Measurements from ENCODE around the gene TULP4.
"Not testable (repeated sequence)": the region's sequence is repeated elsewhere in the genome, so short reads cannot be mapped to it uniquely, and the experiment has no call there.

TULP4 gene

DNA sequence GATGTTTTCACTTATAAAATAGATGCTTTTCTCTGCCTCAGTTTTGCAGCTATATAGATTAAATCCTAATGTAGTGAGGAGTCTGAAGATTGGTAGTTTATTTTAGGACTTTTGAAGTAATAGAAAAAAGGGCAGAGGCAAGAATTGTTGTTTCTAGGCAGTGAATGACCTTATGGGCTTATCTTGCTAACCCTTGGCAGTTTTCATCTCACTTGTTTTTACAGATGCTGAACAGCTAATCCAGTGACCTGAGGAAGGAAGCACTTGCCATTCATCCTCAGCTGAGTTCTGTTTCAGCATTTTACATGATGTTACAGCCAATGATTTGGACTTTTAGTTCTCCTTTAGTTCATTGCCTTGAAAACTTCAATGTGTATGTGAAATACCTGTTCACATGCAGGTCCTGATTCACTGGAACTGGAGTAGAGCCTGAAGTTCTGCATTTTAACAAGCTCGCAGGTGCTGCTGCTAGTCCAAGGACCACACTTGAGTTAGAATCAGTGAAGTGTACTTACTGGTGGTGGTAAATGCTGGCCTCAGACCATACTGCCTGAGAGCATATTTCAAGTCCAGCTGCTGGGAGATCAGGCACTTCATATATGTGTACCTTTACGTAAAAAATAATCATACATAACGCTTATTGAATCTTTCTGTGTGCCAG lies 86.9 kb downstream of the TULP4 start:
- no peak for DNase-seq

DNA sequence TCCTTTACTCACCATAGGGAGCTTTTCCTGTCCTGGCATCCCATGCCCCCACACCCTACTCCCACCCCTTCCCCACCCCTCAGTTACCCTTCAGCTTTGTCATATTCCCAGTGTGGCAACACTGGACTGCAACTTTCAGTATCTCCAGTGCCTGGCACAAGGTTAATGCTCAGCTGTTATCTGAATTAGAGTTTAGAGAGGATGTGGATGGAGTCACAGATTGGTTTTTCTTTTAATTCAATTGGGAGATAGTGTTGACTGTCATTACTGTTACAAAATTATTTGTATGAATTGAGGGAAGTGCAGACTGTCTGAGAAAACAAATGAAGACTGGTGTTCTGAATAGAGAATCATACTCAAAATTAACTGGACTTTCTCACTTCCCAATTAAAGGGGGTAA lies 89.9 kb downstream of the TULP4 start:
- no peak for DNase-seq

DNA sequence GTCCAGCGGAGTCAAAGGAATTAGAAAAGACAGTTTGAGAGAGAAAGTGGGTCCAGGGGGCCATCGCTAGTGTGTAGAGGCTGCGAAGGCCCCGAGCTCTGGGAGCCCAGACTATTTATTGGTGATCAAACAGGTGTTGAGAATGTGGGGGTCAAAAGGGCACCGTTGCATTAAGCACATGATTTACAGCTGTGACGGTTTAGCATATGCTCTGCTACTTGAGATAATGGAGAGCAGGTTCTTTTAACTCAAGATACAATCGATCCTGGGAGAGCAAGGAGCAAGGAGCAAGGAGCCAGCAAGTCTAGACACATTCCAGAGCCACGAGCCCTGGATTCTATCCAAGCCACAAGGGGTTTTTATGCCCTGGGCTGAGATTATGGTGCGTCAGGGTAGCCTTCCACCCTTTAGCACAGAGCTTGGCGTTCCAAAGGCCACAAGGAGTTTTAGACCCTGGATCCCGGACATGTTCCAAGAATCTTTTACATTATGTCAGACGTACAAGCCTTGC lies 93.1 kb downstream of the TULP4 start:
- DNase-seq = not testable (repeated sequence)

DNA sequence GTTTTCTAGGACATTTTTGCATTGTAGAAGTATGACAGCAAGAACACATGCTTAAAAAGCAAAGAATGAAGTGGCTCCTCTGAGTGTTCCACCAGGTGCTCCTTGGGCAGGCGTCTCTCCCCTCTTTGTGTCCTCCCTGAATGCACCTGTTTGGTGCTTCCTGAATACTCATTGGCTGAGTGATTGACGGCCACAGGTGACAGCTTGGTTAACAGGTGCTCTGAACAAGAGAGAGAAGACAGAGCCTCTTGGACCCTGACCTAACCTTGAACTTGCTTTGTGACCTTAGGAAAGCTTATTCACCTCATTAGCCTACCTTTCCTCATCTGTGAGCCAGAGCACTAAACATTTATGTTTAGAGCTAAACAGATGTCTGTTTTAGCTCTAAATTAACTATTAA lies 93.7 kb downstream of the TULP4 start:
- DNase-seq = no peak

DNA sequence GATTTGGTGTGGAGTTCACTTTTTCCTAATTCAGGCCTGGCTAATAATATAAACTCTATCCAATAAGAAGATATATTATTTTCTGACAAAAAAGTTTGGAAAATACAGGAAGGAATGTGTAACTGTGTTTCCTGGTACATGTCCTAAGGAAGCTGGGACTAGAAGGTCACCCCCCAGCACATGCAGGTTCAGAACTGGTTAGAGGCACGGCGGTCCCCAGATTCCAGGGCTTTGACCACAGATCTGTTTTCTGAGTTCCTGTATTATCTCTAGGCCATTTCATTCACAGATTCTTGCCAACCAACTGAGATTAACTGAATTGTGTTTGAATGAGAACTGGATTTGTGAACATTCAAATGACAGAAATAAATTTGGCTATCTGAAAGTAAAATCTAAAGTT lies 94.5 kb downstream of the TULP4 start:
- no peak for DNase-seq

DNA sequence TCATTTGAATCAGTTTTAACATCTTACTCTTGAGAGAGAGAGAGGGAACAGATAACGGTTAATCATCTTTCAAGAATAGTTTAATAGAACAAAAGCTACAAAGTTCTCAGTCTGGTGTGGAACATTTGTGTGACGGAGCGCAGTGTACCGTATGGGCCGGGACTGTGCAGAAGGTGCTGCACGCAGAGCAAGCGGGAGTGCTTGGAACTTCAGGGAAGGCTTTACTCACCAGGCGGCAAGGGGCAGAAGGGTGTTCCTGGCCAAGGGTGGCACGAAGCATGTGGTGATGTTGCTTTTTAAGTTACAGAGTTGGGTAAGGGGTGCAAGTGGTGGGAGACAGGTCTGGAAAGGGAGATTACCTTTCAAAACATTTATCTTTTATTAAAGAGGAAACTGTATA lies 95.7 kb downstream of the TULP4 start:
- DNase-seq = no peak

DNA sequence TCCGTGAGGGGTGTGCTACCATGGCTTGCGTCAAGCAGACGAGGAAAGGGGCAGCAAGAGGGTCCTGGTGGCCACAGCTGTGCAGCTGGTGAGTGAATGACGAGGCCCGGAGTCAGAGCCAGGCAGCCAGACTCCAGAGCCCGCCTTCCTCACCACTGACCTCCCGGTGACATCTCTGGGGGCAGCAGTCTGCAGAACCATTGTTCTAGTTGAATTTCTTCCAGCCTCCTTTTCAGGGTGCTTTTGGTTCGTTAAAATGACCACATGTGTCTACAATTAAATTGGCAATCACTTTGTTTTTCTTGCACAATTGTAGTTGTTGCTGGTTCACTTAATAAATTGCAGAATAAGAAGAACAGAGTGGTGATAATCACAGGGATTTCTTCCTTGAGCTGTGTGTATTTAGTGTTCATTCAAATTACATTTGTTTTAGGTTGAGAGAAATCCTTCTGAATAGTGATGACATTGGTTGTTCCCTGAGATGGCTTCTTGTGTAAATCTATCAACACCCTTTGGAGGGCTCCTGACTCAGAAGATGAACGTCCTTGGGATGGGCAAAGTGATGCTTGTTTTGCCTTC lies 96.4 kb downstream of the TULP4 start:
- no peak for DNase-seq

DNA sequence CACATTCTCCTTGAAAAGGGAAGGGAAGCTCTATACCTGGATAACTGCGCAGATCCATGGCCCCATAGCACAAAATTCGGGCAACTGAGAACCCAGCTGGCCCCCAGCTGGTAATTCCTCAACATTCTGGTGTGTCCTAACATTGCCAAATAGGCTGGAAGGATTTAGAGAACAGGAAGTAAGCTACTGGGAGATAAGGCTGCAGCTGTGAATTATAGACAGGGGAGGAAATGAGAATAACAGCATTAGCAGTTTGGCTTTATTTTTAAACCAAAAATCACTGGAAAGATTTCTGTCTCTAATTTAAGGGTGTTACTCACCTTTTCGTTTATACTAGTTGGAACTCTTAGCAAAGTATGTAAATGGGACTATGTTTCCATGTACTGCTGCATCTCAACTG lies 97.2 kb downstream of the TULP4 start:
- no peak for DNase-seq

DNA sequence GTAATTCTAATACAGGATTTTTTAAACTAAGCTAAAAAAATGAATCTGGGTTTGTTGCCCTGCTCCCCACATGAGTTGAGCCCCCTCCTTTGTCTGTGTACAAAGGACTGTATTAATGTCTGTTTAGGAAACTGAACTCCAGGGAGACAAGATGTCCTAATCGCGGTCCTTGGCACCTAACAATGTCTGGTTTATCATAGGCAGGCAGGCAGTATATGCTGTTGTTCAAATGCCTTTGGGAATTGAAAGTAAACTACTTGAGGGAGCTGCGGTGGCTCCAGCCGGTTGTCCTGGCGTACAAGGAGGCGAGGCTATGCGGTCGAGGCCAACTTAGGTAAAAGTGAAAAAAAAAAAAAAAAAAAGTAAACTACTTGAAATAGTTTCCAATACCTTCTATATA lies 98.5 kb downstream of the TULP4 start:
- no peak for DNase-seq

DNA sequence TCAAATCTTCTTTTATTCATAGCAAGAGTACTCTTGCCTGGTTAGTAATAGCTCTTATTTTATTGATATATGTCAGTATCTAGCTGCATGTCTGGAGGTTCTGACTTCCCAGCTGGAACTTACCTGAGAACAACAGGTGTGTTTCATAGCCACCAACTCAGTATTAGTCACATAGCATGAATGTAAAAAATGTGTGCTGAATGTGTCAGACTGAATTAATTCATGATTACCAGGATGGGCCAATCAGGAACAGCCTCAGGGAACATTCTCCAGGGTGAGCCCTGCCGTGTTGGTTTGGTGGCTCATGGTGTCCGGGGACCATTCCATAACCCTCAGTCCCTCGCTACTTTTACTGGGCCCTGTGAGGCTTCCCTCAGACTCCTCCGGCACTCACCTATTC lies 99.7 kb downstream of the TULP4 start:
- no peak for DNase-seq

DNA sequence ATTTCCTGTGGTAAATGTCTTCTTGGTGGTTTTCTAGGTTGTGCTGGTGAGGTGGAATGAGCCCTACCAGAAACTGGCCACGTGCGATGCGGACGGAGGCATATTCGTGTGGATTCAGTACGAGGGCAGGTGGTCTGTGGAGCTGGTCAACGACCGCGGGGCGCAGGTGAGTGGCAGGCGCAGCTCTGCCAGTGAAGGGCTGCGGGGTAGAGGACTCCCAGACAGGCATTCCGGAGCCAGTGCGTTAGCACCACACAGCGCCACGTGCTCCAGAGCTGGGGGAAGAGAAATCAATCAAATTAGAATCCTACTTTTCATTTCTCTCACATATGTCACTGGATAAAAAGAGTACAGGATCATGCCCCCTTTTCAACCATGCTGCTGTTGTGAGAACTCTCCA lies 100.8 kb downstream of the TULP4 start:
- DNase-seq = no peak

DNA sequence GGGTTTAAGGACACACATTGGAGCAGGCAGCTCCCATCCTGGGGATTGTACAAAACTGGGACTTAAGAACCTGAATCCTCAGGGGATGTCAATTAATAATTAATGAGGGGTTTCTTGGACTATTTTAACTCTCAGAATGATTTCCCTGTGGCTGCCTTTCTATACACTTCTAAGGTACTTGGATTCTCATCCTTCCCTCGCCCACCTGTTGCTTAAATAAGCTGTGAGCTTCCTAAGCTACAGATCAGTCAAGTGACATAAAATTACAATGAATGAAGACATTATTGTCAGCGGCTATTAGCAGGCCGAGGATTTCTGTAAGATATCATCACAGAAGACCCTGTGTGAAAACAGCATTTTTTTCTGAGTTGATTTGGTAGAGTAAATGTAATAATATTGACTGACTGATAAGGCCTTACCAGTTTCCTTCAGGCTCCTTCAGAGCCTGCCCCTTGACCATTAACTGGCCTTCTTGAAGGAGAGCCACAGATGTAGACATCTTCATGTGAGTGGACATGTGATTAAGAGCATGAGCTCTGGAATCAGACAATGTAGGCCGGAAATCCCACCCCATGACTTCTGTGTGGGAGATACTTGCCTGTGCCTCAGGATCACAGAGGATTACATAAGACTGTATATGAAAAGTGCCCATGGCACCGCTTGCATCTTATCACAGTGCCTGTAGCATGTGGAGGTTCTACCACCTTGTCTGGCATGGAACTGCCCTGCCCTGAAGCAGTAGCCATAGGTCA lies 101.7 kb downstream of the TULP4 start:
- no peak for DNase-seq

DNA sequence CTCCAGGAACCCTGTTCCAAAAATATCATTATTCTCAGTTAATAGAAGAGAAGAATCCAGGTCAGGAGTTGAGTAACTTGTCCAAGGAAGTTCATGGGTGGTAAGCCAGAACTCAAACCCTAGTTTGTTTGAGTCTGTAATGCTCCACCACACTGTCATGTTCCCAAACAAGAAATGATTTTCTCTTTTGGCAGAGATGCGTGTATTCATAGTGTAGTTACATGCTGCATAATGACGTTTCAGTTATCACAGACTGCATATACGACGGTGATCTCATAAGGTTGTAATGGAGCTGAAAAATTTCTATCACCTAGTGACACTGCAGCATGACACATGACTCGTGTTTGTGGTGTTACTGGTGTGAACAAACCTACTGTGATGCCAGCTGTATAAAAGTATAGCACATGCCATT lies 102.6 kb downstream of the TULP4 start:
- no peak for DNase-seq

DNA sequence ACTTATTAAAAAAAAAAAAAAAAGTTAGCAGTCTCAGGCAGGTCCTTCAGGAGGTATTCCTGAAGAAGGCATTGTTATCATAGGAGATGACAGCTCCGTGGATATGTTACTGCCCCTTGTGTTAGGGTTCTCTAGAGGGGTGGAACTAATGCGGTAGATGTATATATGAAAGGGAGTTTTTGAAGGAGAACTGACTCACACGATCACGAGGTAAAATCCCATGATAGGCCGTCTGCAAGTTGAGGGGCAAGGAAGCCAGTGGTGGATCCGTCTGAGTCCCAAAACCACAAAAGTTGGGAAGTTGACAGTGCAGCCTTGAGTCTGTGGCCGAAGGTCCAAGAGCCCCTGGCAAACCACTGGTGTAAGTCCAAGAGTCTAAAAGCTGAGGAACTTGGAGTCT lies 103.4 kb downstream of the TULP4 start:
- no peak for DNase-seq

DNA sequence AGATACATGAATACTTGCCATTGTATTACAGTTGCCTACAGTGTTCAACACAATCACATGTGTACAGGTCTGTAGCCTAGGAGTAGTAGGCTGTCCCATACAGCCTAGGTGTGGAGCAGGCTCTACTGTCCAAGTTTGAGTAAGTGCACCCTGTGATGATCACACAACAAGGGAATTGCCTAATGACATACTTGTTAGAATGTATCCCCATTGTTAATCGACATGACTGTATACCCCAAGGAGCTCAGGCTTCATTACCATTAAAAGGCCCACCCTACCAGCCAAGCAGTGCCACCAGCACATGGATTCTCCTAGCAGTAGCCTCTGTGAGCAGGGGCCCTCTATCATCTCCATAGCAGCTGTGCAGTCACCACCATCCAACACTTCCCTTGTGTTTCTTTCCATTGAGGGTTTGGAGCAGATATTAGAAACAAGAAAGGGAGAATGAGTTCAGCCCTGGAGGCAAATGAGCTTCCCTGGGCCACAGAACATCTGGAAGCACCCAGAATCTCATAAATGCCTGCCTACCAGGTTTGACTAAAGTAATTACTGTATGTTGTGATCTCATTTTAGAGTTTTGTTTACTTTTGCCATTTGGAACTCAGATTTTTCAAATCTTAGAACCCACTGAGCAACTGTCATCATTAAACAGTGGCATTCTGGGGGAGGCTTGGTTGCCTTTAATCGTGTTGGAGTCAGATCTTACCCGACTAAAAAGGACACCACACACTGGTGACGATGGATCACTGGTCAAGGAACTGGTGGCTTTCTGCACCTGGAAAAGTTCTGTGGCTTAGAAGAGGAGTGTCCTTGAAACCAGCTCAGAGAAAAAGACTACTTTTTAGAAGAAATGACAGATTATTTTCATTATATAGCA lies 104.9 kb downstream of the TULP4 start:
- no peak for DNase-seq

DNA sequence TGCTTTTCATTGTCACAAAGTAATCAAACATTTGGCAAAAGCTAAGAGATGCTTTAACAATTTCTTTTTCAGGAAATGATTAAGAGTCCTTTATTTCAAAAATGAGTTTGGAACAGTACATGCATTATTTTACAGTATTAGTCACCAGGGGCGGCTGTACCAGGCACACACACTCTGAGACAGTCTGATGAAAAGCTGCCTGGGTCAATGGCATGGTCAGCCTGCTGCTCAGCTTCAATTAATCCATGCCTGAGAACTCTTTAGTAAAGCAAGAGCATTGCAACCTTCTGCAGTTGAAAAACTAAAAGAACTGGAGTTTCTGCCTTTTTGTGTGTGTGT lies 105.5 kb downstream of the TULP4 start:
- no peak for DNase-seq

DNA sequence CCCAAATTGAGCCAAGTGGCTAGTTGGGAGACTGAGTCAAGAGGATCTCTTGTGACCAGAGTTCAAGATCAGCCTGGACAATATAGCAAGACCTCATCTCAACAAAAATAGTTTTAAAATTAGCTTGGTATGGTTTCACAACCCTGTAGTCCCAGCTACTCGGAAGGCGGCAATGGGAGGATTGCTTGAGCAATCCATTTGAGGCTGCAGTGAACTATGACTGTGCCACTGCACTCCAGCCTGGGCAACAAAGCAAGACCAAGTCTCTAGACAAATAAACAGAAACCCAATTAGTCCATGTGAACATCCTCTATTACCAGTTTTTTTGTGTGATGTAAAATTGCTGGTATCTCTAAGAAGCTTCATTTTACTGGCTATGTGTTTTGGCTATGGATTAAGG lies 106.2 kb downstream of the TULP4 start:
- no peak for DNase-seq

DNA sequence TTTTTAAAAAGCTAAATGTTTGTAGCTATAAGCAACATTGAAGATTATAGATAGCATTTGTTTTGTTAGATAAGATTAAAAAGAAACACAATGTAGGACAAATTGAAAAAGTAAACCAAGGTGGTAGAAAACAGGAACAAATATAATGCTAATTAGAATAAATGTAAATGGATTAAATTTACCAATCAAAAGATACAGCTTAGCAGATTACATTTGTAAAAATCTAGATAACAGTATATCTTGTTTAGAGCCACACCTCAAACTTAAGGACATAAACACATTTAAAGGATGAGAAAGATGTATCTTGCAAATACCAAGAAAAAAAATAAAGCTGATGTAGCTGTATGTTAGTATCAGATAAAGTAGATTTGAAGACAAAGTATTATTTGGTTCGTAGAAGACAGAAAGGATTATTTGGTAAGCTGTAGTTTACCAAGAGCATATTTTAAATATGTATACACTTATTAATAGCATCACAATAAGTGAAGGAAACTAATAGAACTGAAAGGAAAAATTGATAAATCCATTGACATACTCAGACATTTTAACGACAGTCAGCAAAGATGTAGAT lies 107.2 kb downstream of the TULP4 start:
- DNase-seq = no peak

DNA sequence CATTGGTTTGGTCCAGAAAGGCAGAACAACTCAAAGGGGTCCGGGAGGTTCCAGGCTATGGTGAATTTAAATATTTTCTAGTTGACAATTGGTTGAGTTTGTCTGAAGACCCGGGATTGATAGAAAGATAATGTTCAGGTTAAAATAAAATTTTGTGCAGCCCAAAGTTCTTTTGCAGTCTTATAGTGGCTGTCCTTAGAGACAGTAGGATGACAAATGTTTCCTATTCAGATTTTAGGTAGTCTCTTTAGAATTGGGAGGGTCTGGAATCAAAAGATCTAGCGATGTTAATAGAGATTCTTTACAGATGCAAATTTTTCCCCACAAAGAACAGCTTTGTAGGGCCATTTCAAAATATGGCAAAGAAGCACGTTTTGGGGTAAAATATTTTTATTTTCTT lies 109.1 kb downstream of the TULP4 start:
- DNase-seq = no peak

DNA sequence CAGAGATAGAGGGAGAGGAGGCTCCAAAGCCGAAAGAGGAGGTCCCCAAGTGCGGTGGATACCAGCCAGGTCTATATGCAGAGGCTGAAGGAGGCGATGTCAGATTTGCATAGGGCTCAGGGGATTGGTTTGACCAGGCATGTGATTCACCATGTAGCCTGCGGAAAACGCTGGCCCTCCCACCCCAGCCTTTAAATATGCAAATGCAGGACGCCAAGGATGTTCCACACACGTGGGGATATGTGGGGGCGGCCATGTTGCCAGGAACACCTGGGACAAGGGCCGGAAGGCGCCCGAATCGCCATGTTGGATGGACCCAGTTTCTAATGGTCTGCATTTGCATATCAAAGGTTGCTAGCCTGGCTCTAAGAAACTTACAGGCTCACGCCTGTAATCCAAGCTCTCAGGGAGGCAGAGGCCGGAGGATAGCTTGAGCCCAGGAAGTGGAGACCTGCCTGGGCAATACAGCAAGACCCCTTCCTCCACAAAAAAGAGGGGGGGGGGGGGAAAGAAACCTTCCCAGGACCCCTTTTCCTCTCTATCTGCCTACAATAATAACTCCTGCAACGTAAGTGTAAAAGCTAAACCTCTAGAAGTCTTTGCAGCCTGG lies 110.5 kb downstream of the TULP4 start:
- DNase-seq = no peak

DNA sequence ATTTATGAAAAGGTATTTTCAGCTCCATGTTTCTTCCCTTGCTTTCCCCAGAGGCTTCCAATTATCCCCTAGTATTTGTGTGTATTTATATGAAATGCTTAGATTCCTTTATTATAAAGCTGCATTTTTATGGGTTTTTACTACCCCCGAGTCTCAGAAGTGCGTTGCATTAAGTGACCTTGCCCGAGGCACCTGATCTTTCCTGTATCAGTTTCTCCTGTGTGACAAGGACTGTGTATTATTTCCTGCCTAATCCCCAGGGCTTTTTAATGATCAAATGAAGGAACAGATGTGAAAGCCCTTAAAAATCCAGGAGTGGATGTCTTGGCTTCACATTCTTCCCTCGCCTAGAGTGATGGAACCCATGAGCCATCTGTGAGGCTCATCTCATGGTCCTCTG lies 118.8 kb downstream of the TULP4 start:
- DNase-seq = no peak

DNA sequence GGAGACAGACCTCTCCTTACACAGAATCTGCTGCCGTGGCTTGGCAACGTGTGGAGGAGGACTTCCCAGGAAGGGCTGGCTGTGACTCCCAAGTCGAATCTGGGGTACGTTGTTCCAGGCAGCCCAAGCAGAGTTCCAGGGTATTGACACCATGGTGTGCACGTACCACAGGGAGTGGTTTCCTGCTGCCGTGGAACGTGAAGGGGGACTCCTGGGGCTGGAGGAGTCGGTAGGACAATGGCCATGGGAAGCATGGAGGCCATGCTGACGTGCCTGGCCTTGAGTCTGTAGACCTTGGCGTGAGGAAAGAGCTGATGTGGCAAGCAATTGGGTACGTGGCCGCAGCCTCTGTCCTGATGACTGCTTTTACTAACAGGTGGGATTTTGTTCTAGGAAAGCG lies 119.3 kb downstream of the TULP4 start:
- DNase-seq = no peak

DNA sequence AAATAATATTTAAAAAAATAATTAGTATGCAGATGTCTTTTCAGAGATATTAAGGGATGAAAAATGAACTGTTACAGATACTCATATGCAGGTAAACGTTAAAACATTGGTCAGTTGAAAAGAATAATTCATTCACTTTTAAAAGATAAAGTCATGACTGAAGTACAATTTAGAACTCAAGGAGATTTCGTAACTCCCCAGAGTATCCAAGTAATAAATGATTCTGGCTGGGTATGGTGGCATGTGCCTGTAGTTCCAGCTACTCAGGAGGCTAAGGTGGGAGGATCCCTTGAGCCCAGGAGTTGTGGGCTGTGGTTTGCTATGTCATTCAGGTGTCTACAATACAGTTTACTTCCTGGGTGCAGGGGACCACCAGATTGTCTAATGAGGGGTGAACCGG lies 125.3 kb downstream of the TULP4 start:
- no peak for DNase-seq
